ENCODE results near the gene DCXR.

The DCXR gene

GRCh38 chr17:82080789-82081464, 43.4 kb upstream of the DCXR start:
- no peaks in the 10 kb centered on the region for H3K27me3 ChIP-seq (ENCODE audit: insufficient read depth, low read length)
- TF ChIP-seq CTCF (IDR thresholded peaks at IDR 0.05; ENCODE audit: low read length) (no peak), EZH2 (IDR thresholded peaks at IDR 0.05; ENCODE audit: borderline replicate concordance, low read length) (no peak)
- no peaks in the 10 kb centered on the region for H3K79me2 ChIP-seq (ENCODE audit: insufficient read depth, low read length)
- H3K4me2 ChIP-seq (ENCODE audit: low read length): no peak overlapping the region
- H3K9ac ChIP-seq (ENCODE audit: low read length): no peak overlapping the region
- no peaks in the 10 kb centered on the region for H3K9me2 ChIP-seq (ENCODE audit: low read depth, low read length)
- no peaks in the 10 kb centered on the region for H3F3A ChIP-seq (ENCODE audit: insufficient read depth, low read length)
- H4K20me1 ChIP-seq (ENCODE audit: insufficient read depth, low read length): no peaks in the 10 kb centered on the region
- peaks cover 91% of the 10 kb centered on the region for H3K36me3 ChIP-seq (ENCODE audit: insufficient read depth, low read length)
- H3K27ac ChIP-seq (ENCODE audit: low read depth, low read length, poor library complexity, severe bottlenecking): no peak overlapping the region
- no peaks in the 10 kb centered on the region for H3K9me3 ChIP-seq (ENCODE audit: low read length)
- H2AFZ ChIP-seq (ENCODE audit: low read length): no peak overlapping the region
- H3K4me3 ChIP-seq (ENCODE audit: low read depth, low read length, poor library complexity, severe bottlenecking): no peak overlapping the region
- no peaks in the 10 kb centered on the region for H3K4me1 ChIP-seq (ENCODE audit: insufficient read depth, low read length, severe bottlenecking)

GRCh38 chr17:82080048-82080788, 42.7 kb upstream of the DCXR start:
- no peaks in the 10 kb centered on the region for H4K20me1 ChIP-seq (ENCODE audit: insufficient read depth, low read length)
- H3K27ac ChIP-seq (ENCODE audit: low read depth, low read length, poor library complexity, severe bottlenecking): no peak overlapping the region

GRCh38 chr17:82079001-82079677, 41.6 kb upstream of the DCXR start:
- H3K27me3 ChIP-seq (ENCODE audit: insufficient read depth, low read length): no peaks in the 10 kb centered on the region
- no peak overlapping the region for H3K4me2 ChIP-seq (ENCODE audit: low read length)
- peaks cover 3% of the 10 kb centered on the region; the same call in 1 of the 2 replicates for H3F3A ChIP-seq (ENCODE audit: insufficient read depth, low read length)
- no peaks in the 10 kb centered on the region for H3K9me3 ChIP-seq (ENCODE audit: low read length)
- no peak overlapping the region for H2AFZ ChIP-seq (ENCODE audit: low read length)
- no peak overlapping the region for H3K9ac ChIP-seq (ENCODE audit: low read length)
- H3K4me3 ChIP-seq (ENCODE audit: low read depth, low read length, poor library complexity, severe bottlenecking): no peak overlapping the region
- no peaks in the 10 kb centered on the region for H3K9me2 ChIP-seq (ENCODE audit: low read depth, low read length)
- H3K27ac ChIP-seq (ENCODE audit: low read depth, low read length, poor library complexity, severe bottlenecking): no peak overlapping the region
- H3K79me2 ChIP-seq (ENCODE audit: insufficient read depth, low read length): no peaks in the 10 kb centered on the region
- H3K4me1 ChIP-seq (ENCODE audit: insufficient read depth, low read length, severe bottlenecking): no peaks in the 10 kb centered on the region
- no peak for TF ChIP-seq CTCF (IDR thresholded peaks at IDR 0.05; ENCODE audit: low read length)
- no peak for TF ChIP-seq EZH2 (IDR thresholded peaks at IDR 0.05; ENCODE audit: borderline replicate concordance, low read length)
- H3K36me3 ChIP-seq (ENCODE audit: insufficient read depth, low read length): peaks cover 73% of the 10 kb centered on the region
- H4K20me1 ChIP-seq (ENCODE audit: insufficient read depth, low read length): no peaks in the 10 kb centered on the region

More at GRCh38 chr17:82080048-82080788, 42.7 kb upstream of the DCXR start:
- no peaks in the 10 kb centered on the region for H3K9me2 ChIP-seq (ENCODE audit: low read depth, low read length)
- peaks cover 3% of the 10 kb centered on the region; the same call in 1 of the 2 replicates for H3F3A ChIP-seq (ENCODE audit: insufficient read depth, low read length)
- TF ChIP-seq EZH2 (IDR thresholded peaks at IDR 0.05; ENCODE audit: borderline replicate concordance, low read length) (no peak), CTCF (IDR thresholded peaks at IDR 0.05; ENCODE audit: low read length) (no peak)
- H2AFZ ChIP-seq (ENCODE audit: low read length): no peak overlapping the region
- H3K4me2 ChIP-seq (ENCODE audit: low read length): no peak overlapping the region
- H3K9ac ChIP-seq (ENCODE audit: low read length): no peak overlapping the region
- no peak overlapping the region for H3K4me3 ChIP-seq (ENCODE audit: low read depth, low read length, poor library complexity, severe bottlenecking)
- H3K79me2 ChIP-seq (ENCODE audit: insufficient read depth, low read length): no peaks in the 10 kb centered on the region
- H3K27me3 ChIP-seq (ENCODE audit: insufficient read depth, low read length): no peaks in the 10 kb centered on the region
- H3K4me1 ChIP-seq (ENCODE audit: insufficient read depth, low read length, severe bottlenecking): no peaks in the 10 kb centered on the region
- H3K36me3 ChIP-seq (ENCODE audit: insufficient read depth, low read length): peaks cover 84% of the 10 kb centered on the region
- no peaks in the 10 kb centered on the region for H3K9me3 ChIP-seq (ENCODE audit: low read length)

All from OCI-LY1 (cell line).